CD4-positive, alpha-beta T cell treated with Interferon alpha-2 for 1 hour (primary cell): ENCODE measurements around the gene PLXNA2.

Source experiments
- DNase-seq, 2 donors: peaks; one replicate each; pipeline ENCODE4 v3.0.0-alpha.2; 2020 to 2022

The PLXNA2 gene

GRCh38 chr1:208265525-208265924 lies 21.3 kb upstream of the PLXNA2 start:
- no peak for DNase-seq

GRCh38 chr1:208265122-208265469 lies 20.9 kb upstream of the PLXNA2 start:
- no peak for DNase-seq

- DNase-seq = no peak
Observed at GRCh38 chr1:208264469-208265121, 20.4 kb upstream of the PLXNA2 start.

- no peak for DNase-seq
Observed at GRCh38 chr1:208261874-208262273, 17.7 kb upstream of the PLXNA2 start.

GRCh38 chr1:208258277-208258676 lies 14.1 kb upstream of the PLXNA2 start:
- no peak for DNase-seq

GRCh38 chr1:208257351-208257750 lies 13.2 kb upstream of the PLXNA2 start:
- DNase-seq = no peak

GRCh38 chr1:208256556-208256955 lies 12.4 kb upstream of the PLXNA2 start:
- DNase-seq = no peak

- DNase-seq = no peak
Observed at GRCh38 chr1:208256091-208256490, 11.9 kb upstream of the PLXNA2 start.

- no peak for DNase-seq
Observed at GRCh38 chr1:208254862-208255261, 10.7 kb upstream of the PLXNA2 start.

GRCh38 chr1:208254376-208254775 lies 10.2 kb upstream of the PLXNA2 start:
- DNase-seq = no peak

GRCh38 chr1:208252836-208253576 lies 8.8 kb upstream of the PLXNA2 start:
- no peak for DNase-seq

- no peak for DNase-seq
Observed at GRCh38 chr1:208251911-208252835, 8.0 kb upstream of the PLXNA2 start.

GRCh38 chr1:208251015-208251414 lies 6.8 kb upstream of the PLXNA2 start:
- DNase-seq = no peak

- DNase-seq = no peak
Observed at GRCh38 chr1:208250613-208251012, 6.4 kb upstream of the PLXNA2 start.

- DNase-seq = no peak
Observed at GRCh38 chr1:208248991-208249696, 5.0 kb upstream of the PLXNA2 start.

- DNase-seq = no peak
Observed at GRCh38 chr1:208248307-208248801, 4.2 kb upstream of the PLXNA2 start.

GRCh38 chr1:208247696-208248095 lies 3.5 kb upstream of the PLXNA2 start:
- DNase-seq = no peak

GRCh38 chr1:208245185-208245705 lies 1.1 kb upstream of the PLXNA2 start:
- peak; percentile 70 to 82 for DNase-seq

- DNase-seq = peak in 1 of 2 donors; percentile 12
Observed at GRCh38 chr1:208243527-208243966, 637 bp downstream of the PLXNA2 start.

- no peak for DNase-seq
Observed at GRCh38 chr1:208242941-208243526, 1.1 kb downstream of the PLXNA2 start.

GRCh38 chr1:208242146-208242545 lies 2.0 kb downstream of the PLXNA2 start:
- no peak for DNase-seq

- no peak for DNase-seq
Observed at GRCh38 chr1:208241512-208241911, 2.7 kb downstream of the PLXNA2 start.
